ENCODE data around the gene RNU6-1. TPM values are rescaled to one million over a fixed set of nuclear protein-coding genes. Genes with fewer than 3 reads are reported as not detected.

The RNU6-1 gene
- polyA plus RNA-seq (2012; ENCODE audit: missing spikeins), result not detected

GRCh38 chr15:67839929-67840748, at the start of gene RNU6-1:
RNU6-1 (minus strand) TSS chr15:67840045.
- DNase-seq (ENCODE audit: insufficient read length) (peak; percentile 84), FAIRE-seq (peak; percentile 93)

GRCh38 chr15:67887776-67888175, 47.9 kb upstream of the RNU6-1 start:
- DNase-seq (ENCODE audit: insufficient read length) (no peak), FAIRE-seq (no peak)
- no peak for TF ChIP-seq POLR2AphosphoS5 (IDR thresholded peaks at IDR 0.05; ENCODE audit: low read depth, low read length)
- TF ChIP-seq POLR2A (IDR thresholded peaks at IDR 0.05; ENCODE audit: low read depth, low read length), result no peak
- no peak for TF ChIP-seq TAF1 (IDR thresholded peaks at IDR 0.05; ENCODE audit: borderline replicate concordance, low read depth, low read length)

More at GRCh38 chr15:67839929-67840748, at the start of gene RNU6-1:
- peak; percentile 68 for TF ChIP-seq TAF1 (IDR thresholded peaks at IDR 0.05; ENCODE audit: borderline replicate concordance, low read depth, low read length)
- TF ChIP-seq POLR2A (IDR thresholded peaks at IDR 0.05; ENCODE audit: low read depth, low read length), result peak; percentile 78
- peak; percentile 88 for TF ChIP-seq POLR2AphosphoS5 (IDR thresholded peaks at IDR 0.05; ENCODE audit: low read depth, low read length)

GRCh38 chr15:67885861-67886260, 46.0 kb upstream of the RNU6-1 start:
- TF ChIP-seq POLR2AphosphoS5 (IDR thresholded peaks at IDR 0.05; ENCODE audit: low read depth, low read length) (no peak), TAF1 (IDR thresholded peaks at IDR 0.05; ENCODE audit: borderline replicate concordance, low read depth, low read length) (no peak), POLR2A (IDR thresholded peaks at IDR 0.05; ENCODE audit: low read depth, low read length) (no peak)
- FAIRE-seq (no peak), DNase-seq (ENCODE audit: insufficient read length) (no peak)

GRCh38 chr15:67885175-67885523, 45.3 kb upstream of the RNU6-1 start:
- no peak for FAIRE-seq
- DNase-seq (ENCODE audit: insufficient read length), result no peak
- TF ChIP-seq TAF1 (IDR thresholded peaks at IDR 0.05; ENCODE audit: borderline replicate concordance, low read depth, low read length) (no peak), POLR2AphosphoS5 (IDR thresholded peaks at IDR 0.05; ENCODE audit: low read depth, low read length) (no peak), POLR2A (IDR thresholded peaks at IDR 0.05; ENCODE audit: low read depth, low read length) (no peak)

GRCh38 chr15:67884514-67885174, 44.8 kb upstream of the RNU6-1 start:
- peak; percentile 38 for DNase-seq (ENCODE audit: insufficient read length)
- no peak for FAIRE-seq
- TF ChIP-seq POLR2A (IDR thresholded peaks at IDR 0.05; ENCODE audit: low read depth, low read length), result no peak
- TF ChIP-seq TAF1 (IDR thresholded peaks at IDR 0.05; ENCODE audit: borderline replicate concordance, low read depth, low read length), result no peak
- TF ChIP-seq POLR2AphosphoS5 (IDR thresholded peaks at IDR 0.05; ENCODE audit: low read depth, low read length), result no peak

- FAIRE-seq (no peak), DNase-seq (ENCODE audit: insufficient read length) (no peak)
- TF ChIP-seq POLR2A (IDR thresholded peaks at IDR 0.05; ENCODE audit: low read depth, low read length) (no peak), TAF1 (IDR thresholded peaks at IDR 0.05; ENCODE audit: borderline replicate concordance, low read depth, low read length) (no peak), POLR2AphosphoS5 (IDR thresholded peaks at IDR 0.05; ENCODE audit: low read depth, low read length) (no peak)
Measured at GRCh38 chr15:67884009-67884408, 44.2 kb upstream of the RNU6-1 start.

GRCh38 chr15:67883234-67883773, 43.5 kb upstream of the RNU6-1 start:
- FAIRE-seq (no peak), DNase-seq (ENCODE audit: insufficient read length) (no peak)
- TF ChIP-seq POLR2A (IDR thresholded peaks at IDR 0.05; ENCODE audit: low read depth, low read length) (no peak), POLR2AphosphoS5 (IDR thresholded peaks at IDR 0.05; ENCODE audit: low read depth, low read length) (no peak), TAF1 (IDR thresholded peaks at IDR 0.05; ENCODE audit: borderline replicate concordance, low read depth, low read length) (no peak)

- DNase-seq (ENCODE audit: insufficient read length) (no peak), FAIRE-seq (no peak)
- TF ChIP-seq POLR2A (IDR thresholded peaks at IDR 0.05; ENCODE audit: low read depth, low read length) (no peak), POLR2AphosphoS5 (IDR thresholded peaks at IDR 0.05; ENCODE audit: low read depth, low read length) (no peak), TAF1 (IDR thresholded peaks at IDR 0.05; ENCODE audit: borderline replicate concordance, low read depth, low read length) (no peak)
Measured at GRCh38 chr15:67882487-67883233, 42.8 kb upstream of the RNU6-1 start.

GRCh38 chr15:67880651-67881182, 40.9 kb upstream of the RNU6-1 start:
- DNase-seq (ENCODE audit: insufficient read length) (no peak), FAIRE-seq (no peak)
- no peak for TF ChIP-seq POLR2AphosphoS5 (IDR thresholded peaks at IDR 0.05; ENCODE audit: low read depth, low read length)
- no peak for TF ChIP-seq TAF1 (IDR thresholded peaks at IDR 0.05; ENCODE audit: borderline replicate concordance, low read depth, low read length)
- no peak for TF ChIP-seq POLR2A (IDR thresholded peaks at IDR 0.05; ENCODE audit: low read depth, low read length)

- TF ChIP-seq TAF1 (IDR thresholded peaks at IDR 0.05; ENCODE audit: borderline replicate concordance, low read depth, low read length), result no peak
- no peak for TF ChIP-seq POLR2AphosphoS5 (IDR thresholded peaks at IDR 0.05; ENCODE audit: low read depth, low read length)
- TF ChIP-seq POLR2A (IDR thresholded peaks at IDR 0.05; ENCODE audit: low read depth, low read length), result no peak
- FAIRE-seq, result no peak
- DNase-seq (ENCODE audit: insufficient read length), result no peak
Measured at GRCh38 chr15:67879440-67880129, 39.7 kb upstream of the RNU6-1 start.

Data from GM12892 (cell line).